HG03457 (cell line): ENCODE results near the gene CDS2.
A peak's percentile ranks its signal among the peaks of the same experiment; 100 is the strongest.

Source experiments
- ATAC-seq: cut with Tn5 transposase; IDR thresholded peaks from one replicate; pipeline ENCODE4 v1.9.1; 2021; ENCODE audit warnings: moderate number of reproducible peaks; ENCODE audit not compliant: unreplicated experiment

CDS2 gene

DNA sequence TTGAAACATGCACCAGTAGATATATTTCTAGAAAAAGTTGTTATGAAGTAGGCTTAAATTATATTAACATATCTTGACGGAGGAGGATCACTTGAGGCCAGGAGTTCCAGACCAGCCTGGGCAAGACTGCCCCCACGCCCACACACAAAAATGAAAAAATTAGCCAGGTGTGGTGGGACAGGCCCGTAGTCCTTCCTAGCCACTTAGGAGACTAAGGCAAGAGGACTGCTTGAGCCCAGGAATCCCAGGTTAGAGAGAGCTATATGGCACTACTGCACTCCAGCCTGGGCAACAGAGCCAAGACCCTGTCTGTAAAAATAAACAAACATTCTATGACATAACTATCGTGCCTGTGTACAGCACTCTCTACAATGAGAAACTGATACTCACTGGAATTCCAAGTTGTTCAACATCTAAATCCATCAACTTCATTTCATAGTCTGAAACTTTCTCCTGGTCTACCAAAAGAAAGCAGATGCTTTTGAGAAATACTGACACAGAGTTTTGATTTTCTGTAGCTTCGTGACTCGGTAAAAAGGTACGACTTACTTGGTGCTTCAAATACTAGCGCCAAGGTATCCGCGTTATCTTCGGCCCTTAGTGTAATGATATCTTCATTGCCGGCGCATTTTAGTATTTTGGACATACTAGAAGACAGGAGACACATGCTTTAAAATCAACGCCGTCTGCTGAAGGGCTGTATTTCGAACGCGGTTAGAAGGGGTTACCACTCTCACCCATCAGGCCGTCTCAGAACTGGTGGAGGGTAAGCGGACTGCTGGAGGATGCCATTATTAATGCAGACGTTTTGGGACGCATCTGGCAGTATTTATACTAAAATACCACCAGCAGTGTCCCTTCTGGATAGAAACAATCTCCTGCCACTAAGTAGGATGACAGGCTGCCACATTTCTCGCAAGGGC is 8.3 kb upstream of the CDS2 start:
- ATAC-seq = no peak

GRCh38 chr20:5119143-5119434 is 7.7 kb upstream of the CDS2 start:
- no peak for ATAC-seq

DNA sequence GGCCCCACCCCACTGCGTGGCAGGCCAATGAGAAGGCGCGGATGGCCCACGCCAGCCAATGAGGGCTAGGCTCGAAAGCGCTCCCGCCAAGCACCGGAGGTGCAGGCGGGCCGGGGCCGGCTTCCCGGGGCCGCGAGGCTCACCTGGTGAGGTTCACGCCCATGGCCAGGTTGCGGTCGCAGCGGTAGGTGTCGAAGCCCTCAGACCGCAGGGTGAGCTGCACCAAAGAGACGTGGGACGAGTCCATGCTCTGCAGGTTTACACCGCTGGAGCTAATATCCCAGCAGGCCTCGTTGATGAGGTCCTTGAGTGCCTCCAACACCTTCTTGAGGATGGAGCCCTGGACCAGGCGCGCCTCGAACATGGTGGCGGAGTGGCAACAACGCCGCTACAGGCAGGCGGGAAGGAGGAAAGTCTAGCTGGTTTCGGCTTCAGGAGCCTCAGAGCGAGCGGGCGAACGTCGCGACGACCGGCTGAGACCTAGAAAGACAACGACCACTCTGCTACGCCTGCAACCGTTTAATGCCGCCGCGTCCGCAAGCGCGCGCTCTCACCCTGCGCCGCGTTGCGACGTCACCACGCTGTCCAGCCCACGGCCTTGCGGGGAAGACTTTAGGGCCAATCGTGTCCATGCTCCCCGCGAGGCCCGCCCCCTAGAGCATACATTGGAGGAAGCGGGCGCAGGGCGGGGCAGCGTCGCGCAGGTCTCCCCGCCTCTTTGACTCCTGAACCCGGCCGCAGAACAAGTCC is 7.2 kb upstream of the CDS2 start, which contains the start of gene PCNA:
Gene PCNA, minus strand, starts transcription at position 524 of the 750 bp plus-strand sequence. Its CDS starts 160 bp downstream, at position 364.
- ATAC-seq = peak; percentile 90

GRCh38 chr20:5120185-5120476 is 6.7 kb upstream of the CDS2 start:
- no peak for ATAC-seq

GRCh38 chr20:5122873-5123260 is 3.9 kb upstream of the CDS2 start:
- ATAC-seq = no peak

- ATAC-seq = peak; percentile 23
Measured at GRCh38 chr20:5127204-5127858, 523 bp downstream of the CDS2 start.

GRCh38 chr20:5127859-5128424 is 1.1 kb downstream of the CDS2 start:
- no peak for ATAC-seq

DNA sequence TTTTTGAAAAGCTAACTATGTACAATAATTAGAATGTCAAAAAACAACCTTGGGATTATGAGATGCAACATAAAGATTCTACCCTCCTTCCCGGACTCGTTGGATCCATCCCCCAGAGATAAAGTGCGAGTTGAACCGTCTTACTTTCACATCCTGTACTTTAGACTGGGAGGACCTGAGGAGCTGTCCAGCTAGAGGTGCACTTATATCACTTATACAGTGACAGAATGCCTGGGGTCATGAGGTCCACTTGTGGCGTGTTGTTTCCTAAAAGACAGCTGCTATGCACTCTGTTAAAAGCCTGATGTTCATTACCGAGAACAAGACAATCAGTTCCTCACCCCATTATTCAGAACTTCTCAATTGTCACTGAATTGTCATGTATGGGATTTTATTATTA is 2.1 kb downstream of the CDS2 start:
- ATAC-seq = no peak

DNA sequence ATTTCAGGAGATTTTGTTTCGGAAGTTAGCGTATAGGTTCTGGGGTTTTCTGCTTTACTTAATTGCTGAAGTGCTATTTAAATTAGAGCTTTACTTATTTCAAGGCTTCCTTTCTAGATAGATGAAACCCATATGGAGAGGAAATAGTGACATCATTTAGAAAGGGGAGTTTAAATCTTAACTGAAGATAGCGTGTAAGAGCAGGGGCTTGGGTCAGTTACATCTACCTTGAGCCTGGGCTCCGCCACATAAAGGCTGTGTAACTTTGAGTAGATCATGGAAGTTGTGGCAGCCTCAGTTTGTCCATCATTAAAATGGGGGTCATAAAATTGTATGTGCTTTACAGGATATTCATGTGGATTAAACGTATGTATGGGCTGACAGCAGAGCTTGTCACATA is 4.7 kb downstream of the CDS2 start:
- no peak for ATAC-seq

DNA sequence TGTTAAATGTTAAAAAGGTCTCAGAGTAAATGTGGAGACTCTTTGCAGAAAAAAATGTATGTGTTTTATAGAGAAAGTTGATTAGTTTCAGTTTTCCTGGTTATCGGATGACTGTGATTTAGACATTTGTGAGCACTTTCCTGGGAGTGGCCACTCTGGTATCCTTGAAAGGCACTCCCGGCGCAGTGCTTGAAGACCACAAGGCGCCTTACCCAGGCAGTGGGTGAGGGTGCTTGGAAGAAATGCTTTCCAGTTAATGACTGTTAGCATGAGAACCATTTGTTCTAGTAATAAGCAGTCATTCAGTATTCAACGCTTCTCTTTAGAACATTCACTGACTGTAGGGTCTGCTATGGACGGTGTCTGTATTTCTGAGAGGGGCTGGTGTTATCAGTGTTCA is 7.2 kb downstream of the CDS2 start:
- no peak for ATAC-seq

GRCh38 chr20:5135363-5136012 is 8.7 kb downstream of the CDS2 start:
- no peak for ATAC-seq

DNA sequence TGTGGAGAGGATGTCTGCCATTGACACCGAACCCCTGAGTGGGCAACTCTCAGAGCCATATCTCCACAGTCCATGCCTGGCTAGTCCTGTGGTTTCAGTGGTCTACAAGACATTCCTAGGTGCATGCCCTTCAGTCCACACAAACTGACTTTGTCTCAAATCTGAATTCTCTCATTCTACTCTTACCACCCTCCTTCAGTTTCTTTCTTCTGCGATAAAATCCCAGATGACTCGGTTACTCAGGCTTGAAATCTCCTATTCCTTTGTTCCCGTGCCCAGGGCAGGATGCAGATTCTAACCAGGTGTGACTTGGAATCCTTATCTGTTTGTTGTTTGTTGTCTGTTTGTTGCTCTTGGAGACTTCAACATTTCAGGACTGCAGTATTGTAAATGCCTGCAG is 9.3 kb downstream of the CDS2 start:
- ATAC-seq = no peak

DNA sequence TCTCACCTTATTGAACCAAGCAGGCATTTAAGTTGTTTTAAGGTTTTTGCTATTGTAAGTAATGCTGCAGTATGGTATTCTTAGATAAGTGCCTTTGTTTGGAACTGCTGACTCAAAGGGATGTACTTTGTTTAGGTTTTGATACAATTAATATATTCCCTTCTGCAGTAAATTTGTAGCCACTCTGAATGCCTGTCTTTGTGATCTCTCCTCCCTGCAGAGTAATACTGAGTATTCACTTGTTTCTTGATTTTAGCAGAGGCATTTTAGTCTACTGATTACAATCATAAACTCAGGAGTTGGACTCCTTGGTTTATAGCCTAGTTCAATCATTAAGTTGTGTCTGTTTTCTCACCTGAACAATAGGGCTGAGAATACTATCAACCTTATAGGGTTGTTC is 13.4 kb downstream of the CDS2 start:
- ATAC-seq = no peak

GRCh38 chr20:5141615-5142014 is 14.8 kb downstream of the CDS2 start:
- ATAC-seq = no peak

GRCh38 chr20:5143851-5144250 is 17.0 kb downstream of the CDS2 start:
- no peak for ATAC-seq

GRCh38 chr20:5145365-5146098 is 18.7 kb downstream of the CDS2 start:
- ATAC-seq = no peak

DNA sequence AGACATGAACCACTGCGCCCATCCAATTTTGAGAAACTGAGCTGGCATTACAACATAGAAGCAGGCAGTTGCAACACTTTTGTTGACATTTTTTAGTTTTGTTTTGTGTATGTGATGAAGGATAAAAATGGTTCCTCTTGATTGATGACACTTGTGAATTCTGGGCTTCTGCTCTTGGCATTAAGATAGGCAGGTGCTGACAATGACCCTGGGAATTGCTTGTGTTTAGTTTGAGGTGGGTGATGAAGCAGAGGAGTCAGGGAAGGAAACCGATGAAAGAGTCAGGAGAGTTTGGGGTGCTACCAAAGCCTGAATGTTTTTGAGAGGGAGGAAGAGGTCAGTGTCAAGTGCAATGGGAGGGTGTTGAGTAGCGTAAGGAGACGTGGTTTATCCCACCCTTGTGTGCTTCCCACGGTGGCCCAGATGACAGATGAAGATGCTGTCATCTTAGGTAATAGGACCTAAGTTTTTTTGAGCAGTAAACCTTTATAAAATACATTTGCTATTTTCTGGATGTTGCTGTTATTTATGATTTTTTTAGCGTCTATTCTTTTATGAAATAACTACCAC is 19.4 kb downstream of the CDS2 start:
- no peak for ATAC-seq

DNA sequence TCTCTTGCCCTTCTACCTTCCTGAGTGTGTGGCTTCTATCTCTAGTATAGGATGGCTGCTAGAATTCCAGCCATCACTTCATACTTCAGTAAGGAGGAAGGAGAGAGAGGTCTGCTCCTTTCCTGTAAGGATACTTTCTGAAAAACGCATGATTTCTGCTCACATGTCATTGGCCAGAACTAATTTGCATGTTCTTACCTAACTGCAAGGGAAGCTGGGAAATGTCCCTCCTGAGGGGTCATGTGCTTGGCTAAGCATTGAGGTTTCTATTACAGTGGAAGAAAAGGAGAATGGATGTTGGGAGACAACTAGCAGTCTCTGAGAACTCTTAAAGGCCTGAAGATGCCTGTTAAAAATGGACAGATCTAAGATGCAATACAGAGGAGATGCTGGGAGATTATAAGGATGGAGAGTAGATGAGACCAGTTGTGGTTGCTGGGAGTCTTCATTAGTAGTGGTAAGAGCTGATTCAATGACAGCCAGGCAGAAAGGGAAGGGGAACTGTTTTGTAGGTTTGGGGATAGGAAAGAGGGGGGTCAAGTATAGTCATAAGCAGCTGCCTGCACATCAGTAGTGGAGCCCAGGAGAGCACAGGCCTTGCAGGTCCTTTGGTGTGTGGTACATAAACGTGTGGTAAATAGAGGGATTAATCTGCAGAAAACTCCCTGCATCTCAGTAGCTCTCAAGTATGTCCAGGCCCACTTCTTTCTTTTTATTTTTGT is 20.2 kb downstream of the CDS2 start:
- ATAC-seq = no peak

GRCh38 chr20:5148581-5148980 is 21.8 kb downstream of the CDS2 start:
- ATAC-seq = no peak

DNA sequence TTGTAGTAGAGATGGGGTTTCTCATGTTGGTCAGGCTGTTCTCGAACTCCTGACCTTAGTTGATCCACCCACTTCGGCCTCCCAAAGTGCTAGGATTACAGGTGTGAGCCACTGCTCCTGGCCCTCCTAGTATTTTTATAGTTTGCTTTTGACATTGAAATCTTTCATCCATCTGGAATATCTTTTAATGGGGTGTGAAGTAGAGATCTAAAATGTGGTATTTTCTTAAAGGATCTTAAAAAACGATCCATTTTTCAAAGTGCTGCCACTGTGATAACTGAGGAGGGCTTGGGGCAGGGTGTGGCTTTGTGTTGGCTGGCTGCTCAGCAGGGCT is 23.1 kb downstream of the CDS2 start:
- no peak for ATAC-seq
